Neural cell (in vitro differentiated cells): Measurements from ENCODE around the gene COL20A1.

ENCODE experiments used
- EP300 ChIP-seq: fragments of 450-650 bp; conservative IDR thresholded peaks from 2 replicates; pipeline ENCODE4 v1.6.1; 2014; ENCODE audit warnings: antibody characterized with exemption, mild to moderate bottlenecking, moderate library complexity; ENCODE audit not compliant: poor library complexity, severe bottlenecking
- EZH2 ChIP-seq: fragments of 200-600, 300-800 bp; shearing (Covaris generic), sonication (generic); IDR thresholded peaks from 2 replicates; pipeline ENCODE4 v1.6.1; 2014; ENCODE audit warnings: antibody characterized with exemption, low read length, borderline replicate concordance, mild to moderate bottlenecking; ENCODE audit not compliant: insufficient read depth, poor library complexity, severe bottlenecking
- MXI1 ChIP-seq: fragments of 450-650 bp; conservative IDR thresholded peaks from 2 replicates; pipeline ENCODE4 v1.6.1; 2014; ENCODE audit warnings: antibody characterized with exemption, mild to moderate bottlenecking; ENCODE audit not compliant: poor library complexity, severe bottlenecking
- POLR2AphosphoS5 ChIP-seq: IDR thresholded peaks from 2 replicates; pipeline ENCODE4 v1.6.1; 2012
- RAD21 ChIP-seq: fragments of 450-650 bp; conservative IDR thresholded peaks from 2 replicates; pipeline ENCODE4 v1.6.1; 2014; ENCODE audit warnings: antibody characterized with exemption, mild to moderate bottlenecking, moderate library complexity
- SMC3 ChIP-seq: fragments of 450-650 bp; conservative IDR thresholded peaks from 2 replicates; pipeline ENCODE4 v1.6.1; 2014; ENCODE audit warnings: antibody characterized with exemption, mild to moderate bottlenecking, moderate library complexity; ENCODE audit not compliant: poor library complexity
- TAF1 ChIP-seq: IDR thresholded peaks from 2 replicates; pipeline ENCODE4 v1.6.1; 2012; ENCODE audit warnings: low read depth
- TF ChIP-seq, protein P1 (sequence below): fragments of 450-650 bp; IDR thresholded peaks from 2 replicates; pipeline ENCODE4 v1.5.1; 2014; ENCODE audit warnings: antibody characterized with exemption, mild to moderate bottlenecking, moderate library complexity; ENCODE audit not compliant: poor library complexity, severe bottlenecking
- TF ChIP-seq, protein P2 (sequence below): IDR thresholded peaks from 2 replicates; pipeline ENCODE4 v1.6.1; 2012; ENCODE audit warnings: borderline replicate concordance

DNA sequence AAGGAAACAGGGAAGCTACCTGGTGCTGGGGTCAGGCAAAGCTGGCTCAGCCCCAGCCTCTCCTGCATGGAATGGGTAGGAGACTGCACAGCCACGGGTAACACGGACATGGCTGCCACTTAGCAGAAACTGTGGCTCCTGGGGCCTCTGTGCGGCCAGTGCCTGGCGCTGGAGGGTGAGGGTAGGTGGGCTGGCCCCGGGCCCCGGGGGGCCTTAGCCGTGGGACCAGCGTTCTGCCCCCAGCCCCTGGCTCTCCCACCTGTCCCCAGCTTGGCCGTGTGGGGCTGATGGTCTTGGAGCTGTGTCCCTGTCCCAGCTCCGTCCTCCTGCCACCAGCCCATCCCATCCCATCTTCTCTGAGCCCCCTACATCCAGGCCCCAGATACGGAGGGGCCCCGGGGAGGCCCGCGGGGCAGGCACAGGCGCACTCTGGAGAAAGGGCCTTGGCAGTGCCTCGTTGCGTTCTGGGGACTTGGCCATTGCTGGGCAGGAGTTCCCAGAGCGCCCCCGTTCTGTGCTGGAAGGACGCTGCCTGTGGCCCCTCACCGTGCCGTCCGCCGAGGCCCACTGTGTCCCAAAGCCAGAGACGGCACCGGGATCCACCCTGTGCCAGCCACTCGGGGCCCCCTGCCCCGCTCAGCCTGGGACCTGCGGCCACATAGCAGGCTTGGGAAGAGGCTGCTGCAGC is 56.0 kb downstream of the COL20A1 start:
- TF ChIP-seq EP300: no peak
- TF ChIP-seq SMC3: no peak
- no peak for TF ChIP-seq EZH2
- TF ChIP-seq, protein P1, sequence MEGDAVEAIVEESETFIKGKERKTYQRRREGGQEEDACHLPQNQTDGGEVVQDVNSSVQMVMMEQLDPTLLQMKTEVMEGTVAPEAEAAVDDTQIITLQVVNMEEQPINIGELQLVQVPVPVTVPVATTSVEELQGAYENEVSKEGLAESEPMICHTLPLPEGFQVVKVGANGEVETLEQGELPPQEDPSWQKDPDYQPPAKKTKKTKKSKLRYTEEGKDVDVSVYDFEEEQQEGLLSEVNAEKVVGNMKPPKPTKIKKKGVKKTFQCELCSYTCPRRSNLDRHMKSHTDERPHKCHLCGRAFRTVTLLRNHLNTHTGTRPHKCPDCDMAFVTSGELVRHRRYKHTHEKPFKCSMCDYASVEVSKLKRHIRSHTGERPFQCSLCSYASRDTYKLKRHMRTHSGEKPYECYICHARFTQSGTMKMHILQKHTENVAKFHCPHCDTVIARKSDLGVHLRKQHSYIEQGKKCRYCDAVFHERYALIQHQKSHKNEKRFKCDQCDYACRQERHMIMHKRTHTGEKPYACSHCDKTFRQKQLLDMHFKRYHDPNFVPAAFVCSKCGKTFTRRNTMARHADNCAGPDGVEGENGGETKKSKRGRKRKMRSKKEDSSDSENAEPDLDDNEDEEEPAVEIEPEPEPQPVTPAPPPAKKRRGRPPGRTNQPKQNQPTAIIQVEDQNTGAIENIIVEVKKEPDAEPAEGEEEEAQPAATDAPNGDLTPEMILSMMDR: no peak
- TF ChIP-seq POLR2AphosphoS5: no peak
- TF ChIP-seq RAD21: no peak
- TF ChIP-seq, protein P2, sequence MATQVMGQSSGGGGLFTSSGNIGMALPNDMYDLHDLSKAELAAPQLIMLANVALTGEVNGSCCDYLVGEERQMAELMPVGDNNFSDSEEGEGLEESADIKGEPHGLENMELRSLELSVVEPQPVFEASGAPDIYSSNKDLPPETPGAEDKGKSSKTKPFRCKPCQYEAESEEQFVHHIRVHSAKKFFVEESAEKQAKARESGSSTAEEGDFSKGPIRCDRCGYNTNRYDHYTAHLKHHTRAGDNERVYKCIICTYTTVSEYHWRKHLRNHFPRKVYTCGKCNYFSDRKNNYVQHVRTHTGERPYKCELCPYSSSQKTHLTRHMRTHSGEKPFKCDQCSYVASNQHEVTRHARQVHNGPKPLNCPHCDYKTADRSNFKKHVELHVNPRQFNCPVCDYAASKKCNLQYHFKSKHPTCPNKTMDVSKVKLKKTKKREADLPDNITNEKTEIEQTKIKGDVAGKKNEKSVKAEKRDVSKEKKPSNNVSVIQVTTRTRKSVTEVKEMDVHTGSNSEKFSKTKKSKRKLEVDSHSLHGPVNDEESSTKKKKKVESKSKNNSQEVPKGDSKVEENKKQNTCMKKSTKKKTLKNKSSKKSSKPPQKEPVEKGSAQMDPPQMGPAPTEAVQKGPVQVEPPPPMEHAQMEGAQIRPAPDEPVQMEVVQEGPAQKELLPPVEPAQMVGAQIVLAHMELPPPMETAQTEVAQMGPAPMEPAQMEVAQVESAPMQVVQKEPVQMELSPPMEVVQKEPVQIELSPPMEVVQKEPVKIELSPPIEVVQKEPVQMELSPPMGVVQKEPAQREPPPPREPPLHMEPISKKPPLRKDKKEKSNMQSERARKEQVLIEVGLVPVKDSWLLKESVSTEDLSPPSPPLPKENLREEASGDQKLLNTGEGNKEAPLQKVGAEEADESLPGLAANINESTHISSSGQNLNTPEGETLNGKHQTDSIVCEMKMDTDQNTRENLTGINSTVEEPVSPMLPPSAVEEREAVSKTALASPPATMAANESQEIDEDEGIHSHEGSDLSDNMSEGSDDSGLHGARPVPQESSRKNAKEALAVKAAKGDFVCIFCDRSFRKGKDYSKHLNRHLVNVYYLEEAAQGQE: no peak
- no peak for TF ChIP-seq MXI1
- TF ChIP-seq TAF1: no peak
